Bronchial epithelial cell (primary cell): ENCODE results near the gene SHROOM3. TPM values are rescaled to one million over a fixed set of nuclear protein-coding genes. Genes with fewer than 3 reads are reported as not detected.
A peak's percentile ranks its signal among the peaks of the same experiment; 100 is the strongest.

ENCODE experiments used
- DNase-seq: peaks from one replicate; pipeline ENCODE4 v3.0.0-alpha.2; 2010; ENCODE audit warnings: low read depth
- FAIRE-seq: peaks from 2 replicates; lab custom pipeline; 2011; peaks lifted over from hg19 to GRCh38; lab: Jason Lieb, UNC
- H3K27me3 ChIP-seq: 2 replicates; pipeline ENCODE4 v1.5.1; 2011; ENCODE audit warnings: low read length; ENCODE audit not compliant: control insufficient read depth, insufficient read depth
- H3K36me3 ChIP-seq: 2 replicates; pipeline ENCODE4 v1.5.1; 2011; ENCODE audit warnings: low read length; ENCODE audit not compliant: control insufficient read depth, insufficient read depth
- H3K4me3 ChIP-seq: 2 replicates; pipeline ENCODE4 v1.5.1; 2011; ENCODE audit warnings: mild to moderate bottlenecking, low read depth, low read length, control low read depth
- total RNA-seq: library from RNA; depleted of rRNA; stranded (reverse); fragments of >200 nt; gene quantifications from 2 replicates; pipeline ENCODE4 v1.2.1, GENCODE V29; 2014
- TF ChIP-seq, protein P1 (sequence below): IDR thresholded peaks from 2 replicates; pipeline ENCODE4 v1.5.1; 2011; ENCODE audit warnings: mild to moderate bottlenecking, moderate library complexity, low read length, control low read depth, inconsistent platforms; ENCODE audit not compliant: insufficient read depth, severe bottlenecking

Gene SHROOM3
- total RNA-seq, 1 donor from 2014 or later: 6.3 TPM

DNA sequence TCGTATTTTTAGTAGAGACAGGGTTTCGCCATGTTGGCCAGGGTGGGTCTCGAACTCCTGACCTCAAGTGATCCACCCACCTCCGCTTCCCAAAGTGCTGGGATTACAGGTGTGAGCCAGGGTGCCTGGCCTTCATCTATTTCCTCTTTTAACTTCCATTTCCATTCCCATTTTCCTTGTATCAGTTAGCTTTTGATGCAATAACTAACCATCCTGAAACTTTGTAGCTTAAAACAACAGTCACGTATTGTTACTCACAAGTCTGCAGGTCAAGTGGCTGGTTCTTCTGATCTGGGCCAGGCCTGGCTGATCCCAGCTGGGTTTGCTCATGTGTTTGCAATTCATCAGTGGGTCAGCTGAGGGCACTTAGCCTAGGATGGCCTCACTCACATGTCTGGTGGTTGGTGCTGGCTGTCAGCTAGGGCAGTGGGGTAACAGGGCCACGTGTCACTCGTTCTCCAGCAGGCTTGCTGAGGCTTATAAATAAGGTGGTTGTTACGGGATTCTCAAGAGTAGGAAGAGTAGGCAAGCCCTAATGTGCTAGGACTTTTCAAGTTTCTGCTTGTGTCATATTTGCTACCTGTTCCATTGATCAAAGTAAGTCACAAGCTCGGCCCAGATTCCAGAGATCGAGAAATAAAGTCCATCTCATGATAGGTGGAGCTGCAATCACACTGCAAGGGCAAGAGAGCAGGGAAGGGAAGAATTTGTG, 374.7 kb downstream of the SHROOM3 start:
- peak; percentile 23 for DNase-seq
- no peak for FAIRE-seq
- Histone ChIP-seq H3K27me3 (no peaks in the 10 kb centered on the region), H3K36me3 (no peaks in the 10 kb centered on the region), H3K4me3 (no peak overlapping the region)
- TF ChIP-seq, protein P1, sequence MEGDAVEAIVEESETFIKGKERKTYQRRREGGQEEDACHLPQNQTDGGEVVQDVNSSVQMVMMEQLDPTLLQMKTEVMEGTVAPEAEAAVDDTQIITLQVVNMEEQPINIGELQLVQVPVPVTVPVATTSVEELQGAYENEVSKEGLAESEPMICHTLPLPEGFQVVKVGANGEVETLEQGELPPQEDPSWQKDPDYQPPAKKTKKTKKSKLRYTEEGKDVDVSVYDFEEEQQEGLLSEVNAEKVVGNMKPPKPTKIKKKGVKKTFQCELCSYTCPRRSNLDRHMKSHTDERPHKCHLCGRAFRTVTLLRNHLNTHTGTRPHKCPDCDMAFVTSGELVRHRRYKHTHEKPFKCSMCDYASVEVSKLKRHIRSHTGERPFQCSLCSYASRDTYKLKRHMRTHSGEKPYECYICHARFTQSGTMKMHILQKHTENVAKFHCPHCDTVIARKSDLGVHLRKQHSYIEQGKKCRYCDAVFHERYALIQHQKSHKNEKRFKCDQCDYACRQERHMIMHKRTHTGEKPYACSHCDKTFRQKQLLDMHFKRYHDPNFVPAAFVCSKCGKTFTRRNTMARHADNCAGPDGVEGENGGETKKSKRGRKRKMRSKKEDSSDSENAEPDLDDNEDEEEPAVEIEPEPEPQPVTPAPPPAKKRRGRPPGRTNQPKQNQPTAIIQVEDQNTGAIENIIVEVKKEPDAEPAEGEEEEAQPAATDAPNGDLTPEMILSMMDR: no peak

DNA sequence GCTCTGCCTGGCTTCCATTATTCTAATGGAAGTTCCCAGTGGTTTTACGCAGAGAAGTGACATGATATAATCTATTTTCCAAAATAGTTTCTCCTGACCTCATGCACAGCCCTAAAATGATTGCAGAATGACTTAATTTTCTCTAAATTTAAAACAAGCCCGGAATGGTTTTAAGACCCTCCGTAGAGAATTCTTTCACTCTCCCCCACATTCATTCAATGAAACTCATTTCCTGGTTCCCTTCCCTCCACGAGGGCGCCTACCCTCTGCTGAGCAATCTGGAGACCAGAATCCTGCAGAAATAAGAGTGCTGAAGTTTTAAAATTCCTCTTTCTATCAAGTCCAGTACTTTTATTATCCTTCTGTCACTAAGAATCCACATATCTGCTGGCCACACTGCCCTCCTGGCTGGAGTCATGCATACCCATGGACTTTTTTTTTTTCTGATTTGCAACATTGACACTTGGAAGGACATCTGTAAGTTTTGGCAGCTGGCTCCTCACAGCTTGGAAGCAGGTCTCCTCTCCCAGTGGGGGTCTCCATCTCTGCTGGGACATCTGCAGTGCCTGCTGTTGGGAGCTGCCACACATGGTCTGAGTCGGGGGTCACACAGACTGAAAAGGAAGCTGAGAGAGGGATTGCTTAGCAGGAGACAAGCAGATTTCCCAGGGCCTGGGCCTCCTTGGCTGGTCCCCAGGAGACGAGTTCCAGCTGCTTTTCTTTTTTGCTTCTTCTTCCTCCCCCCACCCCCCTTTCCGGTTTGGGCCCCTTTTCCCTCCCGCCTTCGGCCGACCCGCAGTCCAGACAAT, 376.8 kb downstream of the SHROOM3 start:
- no peak for FAIRE-seq
- no peak overlapping the region for H3K4me3 ChIP-seq
- TF ChIP-seq, protein P1: no peak
- DNase-seq: no peak
- H3K36me3 ChIP-seq: no peaks in the 10 kb centered on the region
- no peaks in the 10 kb centered on the region for H3K27me3 ChIP-seq

DNA sequence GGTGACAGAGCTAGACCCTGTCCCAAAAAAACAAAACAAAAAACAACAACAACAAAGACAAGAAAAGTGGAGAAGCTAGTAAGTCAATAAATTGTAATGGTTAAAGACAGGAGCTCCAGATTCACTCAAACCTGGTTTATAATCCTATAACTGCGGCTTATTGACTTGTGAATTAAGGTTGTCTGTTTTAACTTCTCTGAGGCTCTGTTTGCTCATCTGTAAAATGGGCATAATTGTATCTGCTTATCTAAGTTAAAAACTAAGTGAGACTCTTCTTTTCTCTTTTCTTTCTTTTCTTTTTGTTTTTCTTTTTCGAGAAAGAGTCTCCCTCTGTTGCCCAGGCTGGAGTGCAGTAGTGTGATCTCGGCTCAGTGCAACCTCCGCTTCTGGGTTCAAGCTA, 378.0 kb downstream of the SHROOM3 start:
- DNase-seq (no peak), FAIRE-seq (no peak)
- Histone ChIP-seq H3K36me3 (no peaks in the 10 kb centered on the region), H3K4me3 (no peak overlapping the region), H3K27me3 (no peaks in the 10 kb centered on the region)
- TF ChIP-seq, protein P1: no peak

DNA sequence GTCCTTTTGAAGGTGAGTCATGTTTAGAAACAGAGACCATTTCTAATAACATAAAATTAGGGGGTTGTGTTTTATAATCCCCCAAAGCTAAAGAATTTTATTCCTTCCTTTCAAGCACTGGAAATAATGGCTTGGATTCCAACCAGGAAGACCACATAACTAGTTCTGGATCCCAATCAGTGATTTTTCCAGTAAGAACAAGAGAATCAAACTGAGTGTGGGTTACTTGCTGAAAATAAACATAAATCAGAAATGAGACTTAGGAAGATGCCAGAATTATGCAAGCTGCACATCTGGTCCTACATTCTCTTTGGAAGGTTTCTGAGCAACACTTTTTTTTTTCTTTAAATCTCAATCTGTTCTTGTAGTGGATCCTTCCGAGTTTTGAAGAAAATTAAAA, 386.6 kb downstream of the SHROOM3 start:
- H3K27me3 ChIP-seq: no peaks in the 10 kb centered on the region
- DNase-seq (no peak), FAIRE-seq (no peak)
- no peaks in the 10 kb centered on the region for H3K36me3 ChIP-seq
- no peak overlapping the region for H3K4me3 ChIP-seq
- TF ChIP-seq, protein P1: no peak

DNA sequence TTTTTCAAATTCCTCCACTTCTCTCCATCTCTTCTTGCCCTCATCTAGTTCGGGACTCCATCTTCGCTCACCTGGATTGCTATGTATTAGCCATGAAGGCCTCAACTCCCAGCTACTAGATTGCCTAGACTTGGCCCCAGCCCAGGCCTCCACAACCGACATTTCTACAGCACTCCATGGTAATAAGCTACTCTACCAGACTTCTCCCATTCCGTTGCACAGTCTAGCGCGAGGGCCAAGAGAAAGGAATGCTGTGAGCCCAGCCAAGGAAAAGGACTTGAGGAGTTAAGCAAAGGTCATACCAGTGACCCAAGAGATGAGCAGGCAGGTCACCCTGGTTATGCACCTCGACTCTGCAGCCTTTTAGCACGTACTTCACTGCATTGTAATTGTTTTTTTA, 387.3 kb downstream of the SHROOM3 start:
- TF ChIP-seq, protein P1: no peak
- Histone ChIP-seq H3K4me3 (no peak overlapping the region), H3K27me3 (no peaks in the 10 kb centered on the region), H3K36me3 (no peaks in the 10 kb centered on the region)
- DNase-seq: no peak
- no peak for FAIRE-seq
